GM12891 (cell line): Measurements from ENCODE around the gene BLID.

Experiments used
- DNase-seq: peaks from one replicate; pipeline ENCODE4 v3.0.0; 2011; ENCODE audit warnings: low spot score; ENCODE audit not compliant: insufficient read length
- FAIRE-seq: peaks from 2 replicates; lab custom pipeline; 2011; peaks lifted over from hg19 to GRCh38; lab: Jason Lieb, UNC
- PAX5 ChIP-seq: IDR thresholded peaks from 2 replicates; pipeline ENCODE4 v1.6.1; 2011; ENCODE audit warnings: low read length, moderate library complexity, mild to moderate bottlenecking; ENCODE audit not compliant: insufficient read depth, severe bottlenecking
- POLR2A ChIP-seq: IDR thresholded peaks from 2 replicates; pipeline ENCODE4 v1.6.1; 2011; ENCODE audit warnings: low read depth, low read length, control low read depth
- POLR2AphosphoS5 ChIP-seq: IDR thresholded peaks from 2 replicates; pipeline ENCODE4 v1.6.1; 2011; ENCODE audit warnings: low read depth, low read length, control low read depth
- POU2F2 ChIP-seq: IDR thresholded peaks from 2 replicates; pipeline ENCODE4 v1.6.1; 2011; ENCODE audit warnings: low read depth, mild to moderate bottlenecking, control low read depth, low read length, moderate library complexity
- SPI1 ChIP-seq: IDR thresholded peaks from 2 replicates; pipeline ENCODE4 v1.6.1; 2011; ENCODE audit warnings: low read depth, low read length, control low read depth
- TAF1 ChIP-seq: IDR thresholded peaks from 2 replicates; pipeline ENCODE4 v1.6.1; 2011; ENCODE audit warnings: low read depth, low read length, control low read depth

Gene BLID

GRCh38 chr11:122123263-122123929 lies 7.4 kb upstream of the BLID start:
- TF ChIP-seq POLR2A (no peak), SPI1 (no peak), PAX5 (no peak), POLR2AphosphoS5 (no peak), TAF1 (no peak), POU2F2 (no peak)
- DNase-seq: no peak
- no peak for FAIRE-seq

- FAIRE-seq (no peak), DNase-seq (no peak)
- TF ChIP-seq POU2F2 (no peak), PAX5 (no peak), SPI1 (no peak), POLR2AphosphoS5 (no peak), POLR2A (no peak), TAF1 (no peak)
These were observed 6.2 kb upstream of the BLID start for GRCh38 chr11:122122179-122122578.

- TF ChIP-seq POU2F2: no peak
- TF ChIP-seq PAX5: no peak
- no peak for TF ChIP-seq TAF1
- no peak for TF ChIP-seq POLR2AphosphoS5
- no peak for TF ChIP-seq POLR2A
- TF ChIP-seq SPI1: no peak
- DNase-seq: no peak
- no peak for FAIRE-seq
These were observed 4.1 kb upstream of the BLID start for GRCh38 chr11:122120096-122120495.

GRCh38 chr11:122116591-122116990 lies 576 bp upstream of the BLID start:
- FAIRE-seq: no peak
- TF ChIP-seq POLR2A (no peak), PAX5 (no peak), POU2F2 (no peak), TAF1 (no peak), POLR2AphosphoS5 (no peak), SPI1 (no peak)
- no peak for DNase-seq

GRCh38 chr11:122114976-122115375 lies 1.0 kb downstream of the BLID start:
- FAIRE-seq (no peak), DNase-seq (no peak)

GRCh38 chr11:122113836-122114825 lies 1.9 kb downstream of the BLID start:
- FAIRE-seq (no peak), DNase-seq (no peak)

More at GRCh38 chr11:122114976-122115375, 1.0 kb downstream of the BLID start:
- TF ChIP-seq SPI1 (no peak), POLR2AphosphoS5 (no peak), POLR2A (no peak), POU2F2 (no peak), TAF1 (no peak), PAX5 (no peak)

GRCh38 chr11:122112470-122113365 lies 3.3 kb downstream of the BLID start:
- FAIRE-seq: no peak
- TF ChIP-seq POLR2A (no peak), SPI1 (no peak), TAF1 (no peak), PAX5 (no peak), POU2F2 (no peak), POLR2AphosphoS5 (no peak)
- DNase-seq: no peak

More at GRCh38 chr11:122113836-122114825, 1.9 kb downstream of the BLID start:
- TF ChIP-seq POLR2AphosphoS5 (no peak), TAF1 (no peak), SPI1 (no peak), POU2F2 (no peak), POLR2A (no peak), PAX5 (no peak)

- TF ChIP-seq POLR2A (no peak), POLR2AphosphoS5 (no peak), TAF1 (no peak), PAX5 (no peak), SPI1 (no peak), POU2F2 (no peak)
- no peak for DNase-seq
- no peak for FAIRE-seq
These were observed 6.1 kb downstream of the BLID start for GRCh38 chr11:122109932-122110331.
